Left lobe of liver (tissue), 2 donors: ENCODE measurements around the gene FANCM. TPM values are rescaled to one million over a fixed set of nuclear protein-coding genes. Genes with fewer than 3 reads are reported as not detected.
A peak's percentile ranks its signal among the peaks of the same experiment; 100 is the strongest.
"Not testable (repeated sequence)": the region's sequence is repeated elsewhere in the genome, so short reads cannot be mapped to it uniquely, and the experiment has no call there.

Experiments used
- ATAC-seq: fragments of 200-7000 bp; cut with Tn5 transposase; one replicate; pipeline ENCODE4 v1.9.1; 2020; ENCODE audit warnings: mild to moderate bottlenecking, moderate library complexity
- DNase-seq: peaks from one replicate; pipeline ENCODE4 v3.0.0-alpha.2; 2020; ENCODE audit warnings: low spot score
- total RNA-seq: library from RNA; stranded (reverse); gene quantifications from one replicate; pipeline ENCODE4 v1.2.1, GENCODE V29; 2021
- donor health status: DM: no; HTN: no; CAD: no; lungs with moderate emphysema.
- donor health status: DM: no; HTN: yes; CAD: no.

The FANCM gene
- total RNA-seq, 1 donor from 2014 or later = 2.5 TPM

DNA sequence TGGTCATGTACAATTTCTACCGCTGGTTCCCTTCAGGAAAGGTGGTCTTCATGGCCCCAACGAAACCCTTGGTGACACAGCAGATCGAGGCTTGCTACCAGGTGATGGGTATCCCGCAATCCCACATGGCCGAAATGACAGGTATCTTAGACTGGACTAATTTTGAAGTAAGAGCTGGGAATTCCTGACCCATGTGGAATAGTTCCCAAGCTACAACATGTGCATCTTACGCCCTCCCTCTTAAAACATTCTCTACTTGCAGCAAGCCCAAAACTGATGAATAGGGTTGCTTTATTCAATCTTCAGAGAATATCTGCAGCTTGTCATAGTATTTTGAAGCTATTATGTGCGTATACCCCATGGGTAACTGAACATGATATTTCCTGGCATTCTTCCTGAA, 669 bp downstream of the FANCM start:
- ATAC-seq (no peak), DNase-seq (no peak)

DNA sequence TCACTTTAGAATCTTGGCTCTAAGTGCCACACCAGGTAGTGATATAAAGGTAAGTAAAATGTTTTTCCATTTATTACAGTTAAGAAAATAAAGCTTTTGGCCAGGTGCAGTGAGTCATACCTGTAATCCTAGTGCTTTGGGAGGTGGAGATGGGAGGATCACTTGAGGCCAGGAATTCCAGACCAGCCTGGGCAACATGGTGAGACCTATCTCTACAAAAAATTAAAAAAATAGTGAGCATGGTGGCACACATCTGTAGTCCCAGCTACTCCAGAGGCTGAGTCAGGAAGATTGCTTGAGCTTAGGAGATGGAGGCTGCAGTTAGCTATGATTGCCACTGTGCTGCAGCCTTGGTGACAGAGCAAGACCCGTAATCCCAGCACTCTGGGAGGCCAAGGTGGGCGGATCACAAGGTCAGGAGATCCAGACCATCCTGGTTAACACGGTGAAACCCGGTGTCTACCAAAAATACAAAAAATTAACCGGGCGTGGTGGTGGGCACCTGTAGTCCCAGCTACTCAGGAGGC, 5.0 kb downstream of the FANCM start:
- ATAC-seq = no peak
- DNase-seq = no peak

DNA sequence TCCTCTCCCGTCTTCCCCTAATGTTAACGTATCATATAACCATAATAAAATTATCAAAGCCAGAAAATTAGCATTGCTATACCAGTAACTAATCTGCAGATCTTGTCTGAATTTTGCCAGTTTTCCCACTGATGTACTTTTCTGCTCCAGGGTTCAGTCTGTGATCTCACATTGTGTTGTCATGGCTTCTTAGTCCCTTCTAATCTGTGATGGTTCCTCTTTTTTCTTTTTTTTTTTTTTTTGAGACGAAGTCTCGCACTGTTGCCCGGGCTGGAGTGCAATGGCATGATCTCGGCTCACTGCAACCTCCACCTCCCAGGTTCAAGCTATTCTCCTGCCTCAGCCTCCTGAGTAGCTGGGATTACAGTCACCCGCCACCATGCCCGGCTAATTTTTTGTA, 6.4 kb downstream of the FANCM start:
- not testable (repeated sequence) for DNase-seq, ATAC-seq

DNA sequence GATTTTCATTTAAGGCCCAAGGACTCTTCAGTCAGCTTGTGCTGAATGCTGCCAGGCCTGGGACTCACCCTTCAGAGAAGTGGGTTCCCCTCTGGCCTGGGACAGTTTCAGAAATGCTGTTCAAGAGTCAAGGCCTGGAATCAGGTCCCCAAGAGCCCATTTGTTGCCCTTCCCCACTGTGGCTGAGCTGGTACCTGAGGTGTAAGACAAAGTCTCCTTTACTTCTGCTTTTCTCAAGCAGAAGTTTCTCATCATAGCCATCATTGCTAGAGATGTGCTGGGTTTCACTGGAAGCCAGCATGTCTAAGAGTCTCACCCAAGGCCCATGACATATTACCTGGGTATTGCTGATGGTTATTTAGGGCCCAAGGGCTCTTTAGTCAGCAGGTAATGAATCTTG, 8.9 kb downstream of the FANCM start:
- ATAC-seq (no peak), DNase-seq (no peak)

DNA sequence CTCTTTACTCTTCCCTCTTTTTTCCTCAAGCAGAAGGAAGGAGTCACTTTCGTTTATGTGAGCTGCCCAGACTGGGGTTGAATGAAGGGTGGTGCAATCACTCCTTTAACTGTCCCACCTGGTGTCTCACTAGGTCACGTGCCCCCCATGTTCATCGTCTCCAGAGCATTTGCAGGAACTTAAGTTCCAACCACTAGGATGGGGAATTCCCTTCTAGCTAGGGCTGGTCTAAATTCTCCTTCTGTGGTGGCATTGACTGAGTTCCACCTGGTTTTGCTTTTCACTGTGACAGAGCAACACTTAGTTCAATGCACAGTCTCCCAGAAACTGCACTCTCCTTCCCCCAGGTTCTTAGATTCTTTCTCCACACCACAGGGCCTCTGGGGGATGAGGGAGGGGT, 9.5 kb downstream of the FANCM start:
- no peak for DNase-seq
- no peak for ATAC-seq

DNA sequence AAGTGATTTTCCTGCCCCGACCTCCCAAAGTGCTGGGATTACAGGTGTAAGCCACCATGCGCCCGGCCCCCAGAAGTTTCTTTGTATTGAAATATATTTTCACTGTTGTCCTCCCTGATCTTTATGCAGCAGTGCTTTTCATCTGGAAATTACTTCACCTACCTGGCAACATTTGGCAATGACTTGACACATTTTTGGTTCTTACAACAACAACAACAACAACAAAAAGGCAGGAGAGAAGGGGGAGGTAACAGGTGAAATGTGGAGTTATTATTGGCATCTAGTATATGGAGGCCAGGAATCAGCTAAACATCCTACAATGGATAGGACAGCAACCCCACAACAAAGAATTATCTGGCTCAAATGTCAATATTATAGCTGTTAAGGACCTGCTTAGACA, 13.9 kb downstream of the FANCM start:
- DNase-seq (no peak), ATAC-seq (no peak)

DNA sequence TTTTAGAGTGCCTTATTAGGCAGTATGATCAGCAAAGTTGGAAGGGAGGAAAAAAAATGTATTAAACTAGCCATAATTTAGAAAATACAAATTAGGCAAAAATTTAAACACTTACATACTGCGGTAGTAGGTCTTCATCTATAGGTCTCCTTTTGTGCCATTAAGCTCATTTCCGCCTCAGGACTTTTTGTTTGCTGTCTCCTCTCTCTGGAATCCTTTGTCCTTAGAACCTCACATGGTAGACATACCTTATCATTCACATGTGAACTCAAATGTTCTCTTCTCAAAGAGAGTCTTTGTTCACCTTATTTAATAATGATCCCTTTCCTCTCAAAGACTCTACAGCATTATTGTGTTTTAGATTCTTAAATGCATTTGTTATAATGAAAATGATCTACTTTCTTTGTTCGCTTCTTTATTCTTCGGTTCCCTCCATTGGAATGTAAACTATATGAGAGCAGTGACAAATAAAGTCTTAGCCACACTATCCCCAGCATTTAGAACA, 14.7 kb downstream of the FANCM start:
- ATAC-seq (no peak), DNase-seq (no peak)

DNA sequence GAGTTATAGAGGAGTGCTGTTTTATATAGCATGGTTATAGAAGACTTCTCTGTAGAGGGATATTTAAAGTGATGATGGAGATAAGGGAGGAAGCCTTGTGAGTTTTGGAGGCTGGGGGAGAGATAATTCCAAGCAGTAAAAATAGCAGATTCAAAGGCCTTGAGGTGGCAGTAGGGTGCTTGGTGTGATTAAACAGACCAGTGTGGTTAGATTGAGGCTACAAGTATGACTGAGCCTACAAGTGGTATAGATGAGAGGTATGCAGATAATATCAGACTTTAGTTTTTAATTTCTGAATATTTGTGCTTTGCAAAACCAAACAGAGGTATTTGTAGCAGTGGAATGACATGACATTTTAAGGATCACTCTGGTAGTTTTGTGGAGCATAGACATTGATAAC, 20.3 kb downstream of the FANCM start:
- ATAC-seq (no peak), DNase-seq (no peak)

DNA sequence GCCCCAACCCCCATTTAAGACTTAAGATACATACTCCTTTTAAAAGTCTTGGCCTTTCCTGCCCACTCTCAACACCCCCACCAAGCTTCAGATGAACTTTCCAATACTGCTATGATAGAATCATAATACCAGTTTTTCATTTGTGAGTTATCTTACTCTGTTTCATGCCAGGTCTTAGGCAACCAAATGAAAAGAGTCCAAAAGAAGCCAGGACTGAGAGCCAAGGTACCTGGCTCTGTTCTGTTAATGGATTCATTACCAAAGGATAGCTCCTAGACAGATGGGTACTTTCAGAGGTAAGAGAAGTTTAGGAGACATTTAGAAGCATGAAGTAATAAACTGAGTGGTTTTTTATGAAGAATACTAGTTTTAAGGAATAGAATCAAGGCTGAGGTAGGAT, 34.2 kb downstream of the FANCM start:
- DNase-seq (no peak), ATAC-seq (peak; percentile 85)

DNA sequence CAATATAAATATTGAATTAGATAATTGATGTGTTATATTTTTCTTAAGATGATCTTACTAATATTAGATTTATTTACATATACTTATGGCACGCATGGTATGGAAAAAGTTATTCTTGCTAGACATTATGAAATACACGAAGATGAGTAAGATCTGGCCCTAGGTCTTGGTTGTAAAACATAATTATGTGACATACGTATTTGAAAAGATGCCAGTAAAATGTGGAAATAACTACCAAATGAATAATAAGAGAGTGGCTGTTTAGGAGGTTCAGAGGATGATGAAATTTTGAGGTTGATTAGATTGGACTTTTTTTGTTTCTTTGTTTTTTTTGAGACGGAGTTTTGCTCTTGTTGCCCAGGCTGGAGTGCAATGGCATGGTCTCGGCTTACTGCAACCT, 41.3 kb downstream of the FANCM start:
- ATAC-seq (no peak), DNase-seq (no peak)

DNA sequence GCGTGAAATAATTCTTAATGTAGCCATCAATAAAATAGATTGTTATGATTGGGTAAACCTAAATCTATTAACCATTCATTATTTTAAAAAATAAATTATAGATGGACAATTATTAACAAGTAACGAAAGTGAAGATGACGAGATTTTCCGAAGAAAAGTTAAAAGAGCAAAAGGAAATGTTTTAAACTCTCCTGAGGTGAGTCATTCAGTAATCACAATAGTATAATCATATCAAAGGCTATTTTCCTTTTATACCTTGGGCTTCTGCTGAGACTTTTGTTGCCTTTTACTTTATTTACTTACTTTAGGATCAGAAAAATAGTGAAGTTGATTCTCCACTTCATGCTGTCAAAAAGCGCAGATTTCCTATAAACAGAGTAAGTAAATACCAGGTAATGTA, 45.6 kb downstream of the FANCM start:
- DNase-seq (no peak), ATAC-seq (no peak)

DNA sequence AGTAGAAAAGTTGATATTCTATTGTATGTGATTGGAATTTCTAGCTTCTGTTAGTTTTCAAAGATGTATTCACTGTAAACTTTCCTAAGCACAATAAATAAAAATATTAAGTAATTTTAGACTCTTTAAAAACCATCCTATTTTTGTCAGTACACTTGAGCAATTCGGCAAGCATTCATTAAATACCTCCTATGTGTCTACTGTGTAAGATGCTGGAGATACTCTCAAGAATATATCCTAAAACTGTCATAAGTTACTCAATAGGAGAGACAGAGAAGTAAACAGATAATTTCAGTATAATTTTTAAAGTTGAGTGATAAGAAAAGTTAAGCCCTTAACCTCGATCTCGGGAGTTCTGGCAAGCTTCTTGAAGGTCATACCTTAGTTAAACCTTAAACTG, 46.1 kb downstream of the FANCM start:
- DNase-seq = no peak
- no peak for ATAC-seq

DNA sequence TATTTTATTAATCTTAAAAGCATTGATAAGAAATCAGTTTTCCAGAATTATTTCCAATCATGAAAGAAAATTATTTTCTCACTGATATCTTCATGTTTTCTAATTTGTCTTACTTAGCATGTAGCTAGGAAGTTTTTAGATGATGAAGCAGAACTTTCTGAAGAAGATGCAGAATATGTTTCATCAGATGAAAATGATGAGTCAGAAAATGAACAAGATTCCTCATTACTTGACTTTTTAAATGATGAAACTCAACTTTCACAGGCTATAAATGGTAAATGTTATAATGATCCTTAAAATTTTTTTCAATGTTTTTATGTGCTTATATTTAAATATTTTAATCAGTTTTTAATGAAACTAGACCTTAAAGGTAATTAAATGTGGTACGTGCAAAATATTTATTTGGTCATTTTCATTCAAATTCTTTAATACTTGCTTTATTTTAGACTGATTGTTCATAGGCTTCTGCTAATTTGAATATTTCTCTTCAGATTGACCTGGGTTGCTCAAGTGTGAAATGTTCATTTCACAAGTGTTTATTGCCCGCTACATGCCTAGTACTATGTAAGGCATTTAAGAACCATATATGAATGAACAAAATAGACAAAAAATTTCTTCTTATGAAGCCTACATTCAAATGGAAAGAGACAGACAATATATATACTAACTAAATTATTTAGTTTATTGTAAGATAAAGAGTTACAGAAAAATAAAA, 49.5 kb downstream of the FANCM start:
- no peak for ATAC-seq

DNA sequence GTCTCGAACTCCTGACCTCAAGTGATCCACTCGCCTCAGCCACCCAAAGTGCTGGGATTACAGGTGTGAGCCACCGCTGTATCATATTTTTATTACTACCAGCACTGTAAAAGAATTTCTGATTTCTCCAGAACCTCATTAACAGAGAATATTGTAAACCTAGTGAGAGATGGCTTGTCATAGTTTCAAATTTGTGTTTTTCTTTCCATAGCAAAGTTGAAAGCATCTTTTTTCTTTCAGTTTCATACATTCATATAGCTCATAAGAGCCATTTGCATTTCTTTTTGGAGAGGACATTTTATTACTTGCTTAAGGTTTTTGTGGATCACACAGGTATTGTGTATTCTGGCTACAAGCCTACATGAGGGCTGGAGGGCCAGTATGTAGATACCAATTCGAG, 59.2 kb downstream of the FANCM start:
- no peak for ATAC-seq

More for the DNA sequence above, 49.5 kb downstream of the FANCM start:
- DNase-seq = no peak

DNA sequence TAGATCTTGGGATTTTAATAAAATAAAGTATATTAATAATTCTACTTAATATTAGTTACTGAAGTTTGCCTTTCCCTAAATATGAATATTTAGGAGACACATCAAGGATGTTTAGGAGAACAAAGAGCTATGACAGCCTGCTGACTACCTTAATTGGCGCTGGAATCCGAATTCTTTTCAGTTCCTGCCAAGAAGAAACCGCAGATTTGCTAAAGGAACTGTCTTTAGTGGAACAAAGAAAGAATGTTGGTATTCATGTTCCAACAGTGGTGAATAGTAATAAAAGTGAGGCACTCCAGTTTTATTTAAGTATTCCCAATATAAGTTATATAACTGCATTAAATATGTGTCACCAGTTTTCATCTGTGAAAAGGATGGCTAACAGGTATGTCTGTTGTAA, 62.8 kb downstream of the FANCM start:
- DNase-seq (no peak), ATAC-seq (no peak)

More for the DNA sequence above, 59.2 kb downstream of the FANCM start:
- DNase-seq = no peak

DNA sequence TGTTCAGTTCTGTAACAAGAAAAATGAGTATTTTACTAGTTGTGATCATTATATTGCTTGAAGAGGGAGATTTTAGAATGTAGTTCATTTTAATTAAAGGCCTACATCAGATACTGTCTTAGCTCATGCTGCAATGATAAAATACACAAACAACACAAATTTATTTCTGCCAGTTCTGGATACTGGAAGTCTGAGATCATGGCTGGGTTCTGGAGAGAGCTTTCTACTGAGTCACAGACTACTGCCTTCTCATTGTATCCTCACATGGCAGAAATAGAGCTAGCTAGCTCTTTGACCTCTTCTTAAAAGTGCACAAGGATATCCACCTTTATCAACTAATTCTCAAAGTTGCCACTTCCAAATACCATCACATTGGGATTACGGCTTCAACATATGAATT, 63.5 kb downstream of the FANCM start:
- no peak for DNase-seq
- ATAC-seq = no peak

DNA sequence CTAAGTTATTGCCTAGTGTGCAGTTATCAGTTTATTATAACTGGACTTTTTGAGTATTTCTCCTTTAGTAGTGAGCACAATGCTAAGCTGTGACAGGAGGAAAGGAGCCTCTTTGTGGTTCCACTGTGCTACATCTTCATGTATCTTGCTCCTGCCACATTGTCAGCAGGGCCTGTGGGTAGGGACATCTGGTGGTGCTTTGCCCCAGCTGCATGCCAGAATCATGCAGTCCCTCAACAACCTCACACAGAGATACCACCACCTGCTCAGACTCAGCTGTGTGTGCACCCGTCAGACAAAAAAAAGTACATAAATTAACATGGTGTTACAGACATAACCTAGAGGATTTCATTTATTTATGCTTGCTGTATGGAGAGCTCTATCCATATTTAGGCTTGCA, 66.2 kb downstream of the FANCM start:
- DNase-seq = no peak
- ATAC-seq = peak; percentile 54

DNA sequence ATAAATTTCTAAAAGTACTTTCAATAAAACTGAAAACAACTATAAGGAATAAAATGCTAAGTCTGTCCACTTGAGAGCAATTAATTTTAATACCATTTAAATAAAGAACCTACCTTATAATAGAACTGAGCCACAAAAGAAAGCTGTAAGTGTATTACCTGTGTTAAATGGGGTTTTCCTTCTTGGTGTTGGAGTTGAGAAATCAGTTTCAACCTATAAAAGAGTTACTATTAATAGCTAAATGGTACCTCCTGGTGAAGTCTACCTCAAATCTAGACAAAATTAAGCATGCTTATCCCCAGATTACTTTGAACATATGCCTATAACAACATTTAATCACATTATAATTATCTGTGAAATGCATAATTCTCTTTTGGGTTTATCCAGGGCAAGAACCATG, 68.5 kb downstream of the FANCM start:
- DNase-seq (no peak), ATAC-seq (no peak)

DNA sequence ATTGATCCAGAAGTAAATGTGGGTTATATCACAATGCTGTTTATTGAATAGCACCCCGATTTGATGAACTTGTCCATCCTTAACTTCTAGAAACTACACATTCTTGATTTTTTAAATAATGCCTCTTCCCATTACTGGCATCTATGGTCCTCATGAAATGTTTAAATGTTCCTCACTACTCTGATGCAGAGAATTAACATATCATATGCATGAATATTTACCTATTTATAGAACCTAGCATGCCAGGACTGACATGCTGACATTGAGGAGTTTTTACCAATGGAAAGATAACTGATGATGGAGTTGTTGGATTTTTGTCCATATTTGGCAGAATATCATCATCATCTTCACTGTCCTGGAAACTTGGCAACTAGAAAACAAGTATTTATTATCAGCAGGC, 74.4 kb downstream of the FANCM start:
- ATAC-seq = no peak
- no peak for DNase-seq

DNA sequence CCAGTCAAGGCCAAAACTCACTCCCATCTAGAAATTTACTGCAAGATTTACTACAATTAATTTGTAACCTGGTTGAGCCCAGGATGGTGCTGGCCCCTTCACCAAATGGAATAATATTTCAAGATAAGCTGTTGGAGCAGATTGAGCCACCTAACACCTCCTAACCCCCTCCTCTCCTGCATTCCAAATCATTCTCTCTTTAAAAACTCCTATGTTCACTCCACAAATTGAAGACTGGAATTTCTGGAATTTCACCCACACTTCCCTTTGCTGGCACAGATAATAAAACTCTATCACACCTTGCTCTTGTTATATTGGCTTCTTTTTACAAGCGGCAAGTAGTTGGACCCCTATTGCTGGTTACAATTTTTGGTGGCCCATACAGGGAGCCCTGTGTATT, 75.6 kb downstream of the FANCM start:
- DNase-seq = no peak
- ATAC-seq = no peak

DNA sequence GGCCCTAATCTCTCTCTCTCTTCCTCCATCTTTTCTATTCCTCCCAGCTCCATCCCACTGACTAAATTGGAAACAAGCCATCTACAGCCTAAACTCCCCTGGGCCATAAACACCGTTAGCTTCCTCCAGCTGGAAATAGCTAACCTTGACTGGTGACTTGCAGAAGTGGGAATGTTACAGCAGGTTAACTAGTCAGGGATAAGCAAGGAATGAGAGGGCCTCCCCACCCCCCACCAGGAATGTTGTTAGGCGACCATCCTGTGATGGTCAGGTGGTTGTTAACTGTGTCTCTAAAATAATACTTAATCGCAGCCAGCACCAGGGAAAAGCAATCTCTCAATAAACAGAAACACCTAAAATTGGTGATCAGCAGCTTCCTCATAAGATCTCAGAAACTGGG, 76.5 kb downstream of the FANCM start:
- DNase-seq (no peak), ATAC-seq (no peak)

DNA sequence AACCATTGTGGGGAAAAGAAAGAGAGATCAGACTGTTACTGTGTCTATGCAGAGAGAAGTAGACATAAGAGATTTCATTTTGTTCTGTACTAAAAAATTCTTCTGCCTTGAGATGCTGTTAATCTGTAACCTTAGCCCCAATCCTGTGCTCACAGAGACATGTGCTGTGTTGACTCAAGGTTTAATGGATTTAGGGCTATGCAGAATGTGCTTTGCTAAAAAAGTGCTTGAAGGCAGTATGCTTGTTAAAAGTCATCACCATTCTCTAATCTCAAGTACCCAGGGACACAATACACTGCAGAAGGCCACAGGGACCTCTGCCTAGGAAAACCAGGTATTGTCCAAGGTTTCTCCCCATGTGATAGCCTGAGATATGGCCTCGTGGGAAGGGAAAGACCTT, 78.0 kb downstream of the FANCM start:
- not testable (repeated sequence) for ATAC-seq, DNase-seq

DNA sequence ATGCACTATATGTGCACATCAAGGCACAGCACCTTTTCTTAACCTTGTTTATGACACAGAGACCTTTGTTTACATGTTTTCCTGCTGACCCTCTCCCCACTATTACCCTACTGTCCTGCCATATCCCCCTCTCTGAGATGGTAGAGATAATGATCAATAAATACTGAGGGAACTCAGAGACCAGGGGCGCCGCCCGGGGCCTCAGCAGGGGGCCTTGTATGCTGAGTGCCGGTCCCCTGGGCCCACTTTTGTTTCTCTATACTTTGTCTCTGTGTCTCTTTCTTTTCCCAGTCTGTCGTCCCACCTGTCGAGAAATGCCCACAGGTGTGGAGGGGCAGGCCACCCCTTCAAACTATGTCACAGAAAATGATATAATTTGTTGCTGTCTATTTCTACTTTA, 78.6 kb downstream of the FANCM start:
- DNase-seq, ATAC-seq: not testable (repeated sequence)
